ENCODE results near the gene KRT25.
"Not testable (repeated sequence)": the region's sequence is repeated elsewhere in the genome, so short reads cannot be mapped to it uniquely, and the experiment has no call there.

Gene KRT25

DNA sequence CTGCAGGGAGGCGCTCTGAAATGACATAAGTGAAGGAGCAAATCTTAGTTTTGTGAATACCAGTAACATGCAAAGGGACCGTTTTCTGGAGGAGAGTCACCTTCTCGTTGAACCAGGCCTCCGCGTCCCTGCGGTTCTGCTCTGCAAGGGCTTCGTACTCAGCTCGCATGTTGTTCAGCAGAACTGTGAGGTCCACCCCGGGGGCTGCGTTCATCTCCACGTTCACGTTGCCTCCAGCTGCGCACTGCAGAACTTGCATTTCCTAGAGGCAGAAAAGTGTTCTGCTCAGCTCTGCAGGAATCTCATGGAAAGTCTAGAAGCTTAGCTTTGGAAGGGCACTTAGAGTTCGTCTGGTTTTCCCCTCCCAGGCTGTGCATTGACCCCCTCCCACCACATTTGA is 4.1 kb downstream of the KRT25 start:
- DNase-seq, result no peak

DNA sequence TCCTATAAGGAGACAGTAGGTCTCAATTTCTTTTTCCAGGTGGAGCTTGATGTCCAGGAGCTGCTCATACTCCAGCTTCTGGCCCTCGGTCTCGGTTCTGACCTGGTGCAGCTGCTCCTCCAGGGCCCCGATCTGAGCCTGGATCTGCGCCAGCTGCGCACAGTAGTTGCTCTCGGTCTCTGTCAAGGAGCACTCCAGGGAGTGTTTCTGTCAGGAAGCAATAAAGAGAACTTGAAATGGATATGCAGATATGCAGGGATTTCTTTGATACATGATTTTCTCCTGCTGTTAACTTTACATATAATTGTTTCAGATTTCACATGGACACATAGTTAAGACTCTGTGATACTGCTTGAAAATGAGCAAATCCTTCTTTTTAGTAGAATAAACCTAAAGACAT is 4.7 kb downstream of the KRT25 start:
- no peak for DNase-seq

DNA sequence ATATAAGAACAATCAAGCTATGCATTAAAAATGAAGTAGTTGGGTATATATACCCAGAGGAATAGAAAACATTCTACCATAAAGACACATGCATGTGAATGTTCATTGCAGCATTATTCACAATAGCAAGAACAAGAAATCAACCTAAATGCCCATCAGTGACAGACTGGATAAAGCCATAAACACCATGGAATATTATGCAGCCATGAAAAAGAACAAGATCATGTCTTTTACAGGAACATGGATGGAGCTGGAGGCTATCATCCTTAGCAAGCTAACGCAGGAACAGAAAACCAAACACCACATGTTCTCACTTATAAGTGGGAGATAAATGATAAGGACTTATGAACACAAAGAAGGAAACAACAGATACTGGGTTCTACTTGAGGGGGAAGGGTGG is 6.5 kb downstream of the KRT25 start:
- not testable (repeated sequence) for DNase-seq

DNA sequence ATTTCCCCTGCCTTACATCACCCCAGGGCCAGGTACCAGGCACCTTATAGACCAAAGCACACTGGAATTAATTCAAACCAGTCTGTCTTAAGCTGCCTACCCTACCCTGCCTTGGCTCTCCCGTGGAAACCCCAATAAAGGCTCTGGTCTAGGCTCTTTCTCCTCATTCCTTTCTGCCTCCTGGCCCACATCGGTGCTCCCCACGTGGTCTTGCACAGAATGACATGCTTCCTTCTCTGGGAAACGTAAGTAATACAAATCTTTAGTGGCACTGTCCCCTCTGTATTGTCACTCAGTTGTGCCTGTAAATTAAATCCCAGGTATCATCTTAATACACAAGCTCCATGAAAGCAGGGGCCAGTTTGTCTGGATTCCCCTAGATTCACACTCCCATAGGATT is 16.6 kb downstream of the KRT25 start:
- DNase-seq, result no peak

DNA sequence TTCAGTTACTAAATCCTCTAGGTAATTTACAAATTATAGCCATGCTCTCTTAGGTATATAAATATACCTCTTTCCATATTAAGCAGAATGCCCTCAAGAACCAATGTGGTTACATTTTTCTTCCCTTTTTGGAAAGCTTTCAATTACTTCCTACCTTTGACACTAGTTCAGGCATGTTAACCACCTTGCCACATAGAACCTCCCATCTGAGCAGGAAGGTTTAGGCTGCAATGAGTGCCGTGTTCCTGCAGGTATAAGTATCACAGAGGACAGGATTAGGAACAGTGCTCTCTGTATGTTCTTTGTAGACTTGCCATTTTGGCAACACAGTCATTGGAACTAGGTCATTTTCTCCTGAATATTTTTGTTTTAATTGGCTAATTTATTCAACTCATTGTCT is 20.1 kb downstream of the KRT25 start:
- no peak for DNase-seq

DNA sequence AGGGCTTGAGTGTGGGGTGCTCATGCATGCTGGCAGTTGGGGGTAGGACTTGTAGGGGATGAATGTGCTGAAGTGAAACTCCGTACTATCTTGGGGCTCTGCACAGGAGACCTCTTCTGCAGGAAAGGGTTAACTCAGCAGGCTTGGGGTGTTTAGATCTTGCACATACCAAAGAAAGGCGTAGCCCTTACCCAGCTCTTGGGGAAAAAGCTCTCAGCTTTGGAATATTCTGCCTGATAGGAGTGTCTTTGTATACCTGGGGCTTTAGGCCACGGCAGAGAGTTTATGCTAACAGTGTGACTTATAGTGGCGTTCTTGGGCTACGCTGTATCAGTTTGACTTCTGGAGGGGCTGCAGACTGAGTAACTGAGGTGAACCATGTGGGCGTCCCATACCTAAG is 21.1 kb downstream of the KRT25 start:
- no peak for DNase-seq

GRCh38 chr17:40730970-40731369 is 24.2 kb downstream of the KRT25 start:
- DNase-seq, result no peak

DNA sequence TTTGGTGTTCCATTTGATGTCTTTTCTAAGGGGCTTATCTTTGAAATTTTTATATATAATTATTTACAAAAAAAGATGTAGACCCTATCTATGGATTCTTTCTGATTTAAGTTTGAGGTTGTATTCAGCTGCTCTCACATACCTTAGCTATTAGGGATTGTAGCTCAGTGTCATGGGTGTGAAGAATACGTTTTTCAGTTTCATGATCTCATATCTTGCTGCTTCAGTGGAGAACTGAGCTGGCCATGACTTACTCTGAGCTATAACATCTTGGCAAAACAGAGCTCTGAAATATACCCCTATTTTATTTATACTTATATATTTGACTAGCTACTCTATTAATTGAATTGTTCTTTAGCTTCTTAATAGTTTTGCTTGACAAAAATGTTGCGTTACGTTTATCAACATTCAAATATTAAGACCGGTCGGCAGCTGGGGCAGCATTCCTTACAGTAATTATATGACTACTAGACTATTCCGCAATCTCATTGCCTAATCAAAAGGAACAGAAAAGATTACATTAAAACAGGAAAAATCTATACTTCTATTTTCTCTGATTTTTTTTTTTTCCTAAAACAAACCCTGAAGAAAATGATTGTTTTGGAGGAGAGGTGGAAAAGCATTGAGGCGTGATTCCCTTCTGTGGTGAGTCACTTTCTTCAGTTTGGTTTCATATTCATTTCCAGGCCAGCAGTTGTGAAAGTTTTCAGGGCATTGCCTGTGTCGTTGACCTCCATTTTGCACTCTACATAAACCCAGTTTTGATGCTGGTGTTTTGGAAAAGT is 27.5 kb downstream of the KRT25 start:
- no peak for DNase-seq

- no peak for DNase-seq
Observed at GRCh38 chr17:40726919-40727318, 28.2 kb downstream of the KRT25 start.

DNA sequence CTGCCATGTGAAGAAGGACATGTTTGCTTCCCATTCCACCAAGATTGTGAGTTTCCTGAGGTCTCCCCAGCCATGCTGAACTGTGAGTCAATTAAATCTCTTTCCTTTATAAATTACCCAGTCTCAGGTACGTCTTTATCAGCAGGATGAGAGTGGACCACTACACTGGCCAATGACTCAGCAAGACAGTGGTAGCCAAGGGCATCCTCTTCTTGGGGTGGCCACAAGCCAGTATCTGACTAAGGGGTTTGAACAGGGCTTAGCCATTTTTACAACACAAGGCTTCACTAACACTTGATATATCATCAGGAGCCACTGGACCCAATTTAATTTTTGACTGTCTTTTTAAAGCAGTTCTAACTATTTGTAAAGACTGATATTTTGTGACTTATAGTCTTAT is 30.5 kb downstream of the KRT25 start:
- no peak for DNase-seq

DNA sequence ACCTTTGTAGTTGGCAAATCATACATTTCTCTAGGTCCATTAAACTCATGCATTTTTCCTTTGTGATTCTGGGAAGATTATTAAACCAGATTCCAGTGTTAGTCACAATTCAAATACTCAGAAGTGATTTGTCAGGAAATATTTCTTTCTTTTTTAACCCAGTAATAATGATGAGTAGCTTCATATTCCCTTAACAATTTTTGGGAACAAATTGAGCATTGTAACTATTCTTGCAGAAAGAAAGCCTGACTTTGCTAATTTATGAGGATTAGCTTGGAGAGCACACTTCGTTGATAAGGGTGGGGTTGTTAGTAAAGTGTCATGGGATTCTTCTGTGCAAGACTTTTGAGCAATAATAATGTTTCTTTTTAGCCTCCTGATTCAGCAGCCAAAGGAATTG is 32.9 kb downstream of the KRT25 start:
- DNase-seq, result no peak

- DNase-seq, result no peak
Observed at GRCh38 chr17:40720899-40721298, 34.2 kb downstream of the KRT25 start.

DNA sequence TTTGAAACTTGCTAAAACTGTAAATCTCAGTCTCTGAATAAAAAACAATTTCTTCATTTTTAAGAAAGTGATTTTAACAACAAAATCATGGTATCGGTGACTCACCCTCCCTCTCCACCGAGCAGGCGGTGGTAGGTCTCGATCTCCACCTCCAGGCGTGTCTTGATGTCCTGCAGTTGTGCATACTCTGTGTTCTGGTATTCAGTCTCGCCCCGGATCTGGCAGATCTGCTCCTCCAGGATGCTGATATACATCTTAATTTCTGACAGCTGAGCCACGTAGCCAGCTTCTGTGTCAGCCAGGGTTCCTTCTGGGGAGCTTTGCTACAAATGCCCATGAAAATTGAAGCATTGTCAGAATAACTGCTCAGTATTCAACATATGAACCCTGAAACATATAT is 36.2 kb downstream of the KRT25 start:
- no peak for DNase-seq

GRCh38 chr17:40717776-40718175 is 37.4 kb downstream of the KRT25 start:
- no peak for DNase-seq

- no peak for DNase-seq
Observed at GRCh38 chr17:40714473-40714872, 40.7 kb downstream of the KRT25 start.

DNA sequence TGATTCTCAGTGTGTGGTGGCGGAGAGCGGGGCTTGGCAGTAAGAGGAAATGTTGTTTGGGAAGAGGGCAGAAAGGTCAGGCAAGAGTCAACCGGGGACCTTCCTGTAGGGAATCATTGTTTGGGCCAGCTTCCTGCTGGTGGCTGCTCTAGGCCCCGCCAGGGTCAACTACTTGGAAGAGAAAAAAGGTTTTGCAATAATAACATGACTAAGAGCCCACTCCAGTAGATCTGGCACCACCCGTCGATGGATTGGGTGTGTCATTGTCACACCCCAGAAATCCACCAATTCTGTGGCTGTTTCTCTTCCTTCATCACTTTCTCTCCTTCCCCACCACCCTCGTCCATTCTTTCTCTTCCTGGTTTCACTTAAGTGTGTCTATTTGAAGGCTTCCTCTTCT is 47.4 kb downstream of the KRT25 start:
- DNase-seq, result no peak

DNA sequence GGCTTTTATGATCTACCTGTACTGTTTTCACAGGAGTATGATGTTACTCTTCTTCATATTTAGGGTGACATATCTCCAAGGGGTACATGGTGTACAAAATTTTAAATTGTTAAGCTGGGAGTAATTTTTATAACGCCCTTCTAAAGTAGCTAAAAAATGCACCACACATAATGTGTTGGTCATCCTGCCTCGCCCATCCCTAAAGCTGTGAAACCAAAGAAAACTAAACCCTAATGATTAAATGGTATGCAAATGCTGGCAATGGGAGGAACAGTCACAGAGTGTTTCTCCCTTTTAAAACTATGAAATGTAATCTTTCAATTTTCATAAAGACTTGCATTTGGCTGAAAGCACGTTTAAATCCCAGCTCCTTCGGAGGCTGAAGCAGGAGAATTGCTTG is 49.5 kb downstream of the KRT25 start:
- no peak for DNase-seq

DNA sequence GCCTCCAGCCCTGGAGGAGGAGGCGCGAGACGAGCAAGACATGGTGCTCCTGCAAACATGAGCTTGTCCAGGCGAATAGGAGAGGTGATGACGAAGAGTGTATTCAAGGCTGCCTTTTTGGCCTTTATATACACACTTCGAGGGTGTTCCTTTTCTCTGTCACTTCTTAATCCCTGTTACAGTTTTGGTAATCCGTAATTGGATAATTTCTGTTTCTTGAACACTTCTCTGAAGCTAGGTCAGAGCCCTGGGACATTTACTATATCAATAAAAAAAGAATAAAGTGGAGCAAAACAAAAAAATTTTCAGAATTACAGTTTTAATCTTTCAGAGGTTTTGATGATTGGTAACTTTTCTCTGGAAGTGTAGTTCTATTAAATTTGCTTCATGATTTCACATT is 51.5 kb downstream of the KRT25 start, which contains the start of gene KRT24:
KRT24 (minus strand) TSS at position 101 of the 400 bp plus-strand sequence; CDS start at position 42, 59 bp downstream.
- no peak for DNase-seq

GRCh38 chr17:40702271-40702670 is 52.9 kb downstream of the KRT25 start:
- DNase-seq, result no peak

DNA sequence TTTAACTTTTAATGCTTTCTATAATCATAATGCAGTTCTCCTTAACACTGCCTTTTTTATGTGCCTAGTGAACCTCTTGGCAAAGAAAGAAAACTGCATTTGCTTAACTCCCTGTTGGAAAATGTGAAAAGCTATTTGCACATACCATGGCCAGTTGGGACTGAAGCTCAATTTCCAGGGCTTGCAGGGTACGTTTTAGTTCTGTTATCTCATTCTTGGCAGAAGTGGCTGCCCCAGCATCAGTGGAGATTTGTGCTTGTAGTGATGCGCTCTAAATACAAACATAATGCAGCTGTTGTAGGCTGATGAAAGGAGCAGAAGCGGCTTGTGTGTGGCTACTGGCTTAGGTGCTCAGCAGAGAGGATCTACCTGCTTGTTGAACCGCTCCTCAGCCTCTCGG is 55.3 kb downstream of the KRT25 start:
- no peak for DNase-seq

GRCh38 chr17:40699371-40699770 is 55.8 kb downstream of the KRT25 start:
- no peak for DNase-seq

Data from activated naive CD4-positive, alpha-beta T cell treated with anti-CD3 and anti-CD28 coated beads, Interleukin-2, amount 50 U/mL, for 16 hours (primary cell).